ENCODE measurements around the gene TMSB4X. TPM values are rescaled to one million over a fixed set of nuclear protein-coding genes. Genes with fewer than 3 reads are reported as not detected.

TMSB4X gene
- total RNA-seq, 1 donor from 2014 or later: 2,397 TPM

DNA sequence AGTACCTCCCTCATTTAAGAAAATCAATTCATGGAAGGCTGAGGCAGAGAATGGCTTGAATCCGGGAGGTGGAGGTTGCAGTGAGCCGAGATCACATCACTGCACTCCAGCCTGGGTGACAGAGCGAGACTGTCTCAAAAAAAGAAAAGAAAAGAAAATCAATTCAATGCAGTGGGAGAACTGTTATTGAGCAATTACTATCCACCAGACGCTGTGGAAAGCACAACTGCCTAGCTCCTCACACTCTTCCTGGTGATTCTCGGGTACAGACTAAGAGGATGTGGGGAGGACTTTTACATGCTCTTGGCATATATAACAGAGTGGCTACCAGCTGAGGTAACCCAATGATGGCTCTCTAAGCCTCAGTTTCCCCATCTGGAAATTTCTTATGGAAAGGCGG lies 2.7 kb upstream of the TMSB4X start:
- TF ChIP-seq, protein P1, sequence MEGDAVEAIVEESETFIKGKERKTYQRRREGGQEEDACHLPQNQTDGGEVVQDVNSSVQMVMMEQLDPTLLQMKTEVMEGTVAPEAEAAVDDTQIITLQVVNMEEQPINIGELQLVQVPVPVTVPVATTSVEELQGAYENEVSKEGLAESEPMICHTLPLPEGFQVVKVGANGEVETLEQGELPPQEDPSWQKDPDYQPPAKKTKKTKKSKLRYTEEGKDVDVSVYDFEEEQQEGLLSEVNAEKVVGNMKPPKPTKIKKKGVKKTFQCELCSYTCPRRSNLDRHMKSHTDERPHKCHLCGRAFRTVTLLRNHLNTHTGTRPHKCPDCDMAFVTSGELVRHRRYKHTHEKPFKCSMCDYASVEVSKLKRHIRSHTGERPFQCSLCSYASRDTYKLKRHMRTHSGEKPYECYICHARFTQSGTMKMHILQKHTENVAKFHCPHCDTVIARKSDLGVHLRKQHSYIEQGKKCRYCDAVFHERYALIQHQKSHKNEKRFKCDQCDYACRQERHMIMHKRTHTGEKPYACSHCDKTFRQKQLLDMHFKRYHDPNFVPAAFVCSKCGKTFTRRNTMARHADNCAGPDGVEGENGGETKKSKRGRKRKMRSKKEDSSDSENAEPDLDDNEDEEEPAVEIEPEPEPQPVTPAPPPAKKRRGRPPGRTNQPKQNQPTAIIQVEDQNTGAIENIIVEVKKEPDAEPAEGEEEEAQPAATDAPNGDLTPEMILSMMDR (IDR thresholded peaks at IDR 0.05): no peak
- no peak for DNase-seq (ENCODE audit: low spot score in 2 of 2)
- Histone ChIP-seq H3K27ac (peak overlapping the region; percentile 86 to 94), H3K9me3 (no peaks in the 10 kb centered on the region), H3K36me3 (no peaks in the 10 kb centered on the region), H3K27me3 (no peaks in the 10 kb centered on the region), H3K4me3 (peak overlapping the region in 1 of 2 donors; percentile 42), H3K4me1 (peaks cover 0 to 13% of the 10 kb centered on the region in 2 donors)
- intact Hi-C loops (cut with DNase I): loop anchor here (5.0 to 10.0 kb wide), 4 partner anchors 253 to 760 kb away; partner anchors contain the start of genes OFD1 and TRAPPC2

DNA sequence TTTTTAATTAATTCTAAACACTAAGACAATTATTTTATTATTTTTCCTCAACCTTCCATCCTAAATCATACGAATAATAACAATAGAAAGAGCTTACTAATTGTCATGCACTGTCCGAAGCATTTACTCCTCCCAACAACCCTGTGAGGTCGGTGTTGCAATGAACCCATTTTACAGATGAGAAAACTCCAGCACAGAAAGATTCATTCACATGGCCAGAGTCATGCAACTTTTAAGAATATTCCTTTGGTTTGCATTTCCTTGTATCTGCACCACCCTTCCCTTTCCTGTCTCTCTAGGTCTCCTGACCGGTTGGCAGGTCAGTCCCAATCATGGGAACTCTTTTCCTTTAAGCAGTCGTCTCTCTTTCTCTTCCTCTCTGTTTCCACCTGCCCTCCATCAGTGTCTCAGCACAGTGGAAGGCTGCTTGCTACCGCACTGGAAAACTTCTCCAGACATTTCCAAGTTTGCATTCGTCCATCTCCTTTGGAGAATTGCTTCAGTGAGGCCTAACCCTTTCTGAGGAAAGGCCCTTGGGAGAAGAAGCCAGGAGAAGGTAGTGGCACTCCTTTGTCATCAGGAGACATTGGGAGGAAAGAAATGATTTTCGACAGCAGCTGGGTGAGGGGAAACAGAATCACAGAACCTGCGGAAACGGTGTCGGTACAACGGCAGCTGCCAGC lies 1.9 kb upstream of the TMSB4X start:
- Histone ChIP-seq H3K9me3 (no peaks in the 10 kb centered on the region), H3K27me3 (no peaks in the 10 kb centered on the region), H3K4me1 (peaks cover 0 to 13% of the 10 kb centered on the region in 2 donors), H3K27ac (peak overlapping the region; percentile 86 to 94), H3K4me3 (peak overlapping the region in 1 of 2 donors; percentile 78), H3K36me3 (no peaks in the 10 kb centered on the region)
- intact Hi-C loops (cut with DNase I): loop anchor here (5.0 to 10.0 kb wide), 4 partner anchors 252 to 759 kb away; partner anchors contain the start of genes OFD1 and TRAPPC2
- TF ChIP-seq, protein P1 (IDR thresholded peaks at IDR 0.05): no peak
- DNase-seq (ENCODE audit: low spot score in 2 of 2): no peak

DNA sequence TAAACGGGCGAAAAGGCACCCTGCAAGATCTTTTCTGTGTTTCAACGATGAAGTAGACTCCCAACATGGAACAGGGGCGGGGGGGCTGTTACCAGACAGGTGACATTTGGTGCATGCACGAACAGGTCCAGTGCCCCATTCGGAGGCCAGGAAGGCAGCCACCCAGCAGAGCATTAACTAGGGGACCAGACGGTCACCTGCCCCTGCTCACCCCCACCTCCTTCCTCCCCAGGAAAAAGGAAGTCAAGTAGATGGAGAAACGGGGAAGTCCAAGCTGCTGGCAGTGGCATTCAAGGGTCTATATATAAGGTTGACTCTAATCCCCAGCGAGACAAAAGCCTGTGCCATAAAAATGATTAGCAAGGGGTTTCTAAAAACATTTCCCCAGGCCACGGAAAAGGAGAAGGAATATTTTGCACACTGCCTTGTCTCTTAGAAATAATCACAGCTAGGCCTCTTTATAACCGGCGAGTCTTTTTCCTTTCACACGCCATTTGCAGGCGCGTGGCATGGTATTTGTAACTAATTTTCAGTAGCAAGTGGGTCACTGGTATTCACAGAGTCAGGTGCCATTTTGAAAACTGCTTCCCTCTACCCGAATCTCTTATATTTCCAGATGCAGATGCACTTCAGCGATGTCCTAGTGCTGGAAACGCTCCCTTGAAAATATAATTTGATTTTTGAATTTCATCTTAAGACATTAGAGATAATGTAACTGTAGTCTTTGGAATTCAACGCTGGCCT lies 1.2 kb upstream of the TMSB4X start:
- Histone ChIP-seq H3K27ac (peak overlapping the region; percentile 86 to 94), H3K4me3 (peak overlapping the region; percentile 70 to 78), H3K36me3 (no peaks in the 10 kb centered on the region), H3K9me3 (no peaks in the 10 kb centered on the region), H3K27me3 (no peaks in the 10 kb centered on the region), H3K4me1 (peaks cover 0 to 13% of the 10 kb centered on the region in 2 donors)
- intact Hi-C loops (cut with DNase I): loop anchor here (5.0 to 10.0 kb wide), 4 partner anchors 251 to 759 kb away; partner anchors contain the start of genes OFD1 and TRAPPC2
- TF ChIP-seq, protein P1 (IDR thresholded peaks at IDR 0.05): no peak
- peak in 1 of 2 donors; percentile 69 for DNase-seq (ENCODE audit: low spot score in 2 of 2)

DNA sequence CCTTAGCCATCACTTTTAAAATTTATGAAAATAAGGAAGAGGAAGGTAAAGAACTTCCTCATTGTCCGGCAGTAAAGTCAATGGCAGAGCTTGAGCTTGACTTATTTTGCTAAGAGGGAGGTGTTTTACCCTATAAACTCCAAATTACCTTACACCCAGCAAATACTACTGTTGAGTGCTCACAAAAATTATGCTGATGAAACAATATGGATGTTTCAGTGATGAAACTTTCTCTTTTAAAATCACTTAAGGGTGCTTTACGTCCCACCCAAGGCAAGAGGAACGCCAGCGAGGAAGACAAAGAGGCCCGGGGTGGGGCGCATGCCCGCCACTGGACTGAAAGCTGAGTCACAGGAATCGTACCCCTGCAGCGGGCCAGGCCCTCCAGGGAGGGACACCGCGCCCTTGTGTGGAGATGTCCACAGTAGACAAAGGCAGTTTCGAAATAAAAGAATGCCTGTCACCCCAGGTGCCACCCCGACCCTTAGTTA lies 560 bp upstream of the TMSB4X start:
- peak in 1 of 2 donors; percentile 85 for DNase-seq (ENCODE audit: low spot score in 2 of 2)
- Histone ChIP-seq H3K36me3 (no peaks in the 10 kb centered on the region), H3K27ac (peak overlapping the region; percentile 86 to 94), H3K27me3 (no peaks in the 10 kb centered on the region), H3K9me3 (no peaks in the 10 kb centered on the region), H3K4me3 (peak overlapping the region; percentile 70 to 78), H3K4me1 (peaks cover 0 to 13% of the 10 kb centered on the region in 2 donors)
- intact Hi-C loops (cut with DNase I): loop anchor here (5.0 to 10.0 kb wide), 4 partner anchors 250 to 758 kb away; partner anchors contain the start of genes OFD1 and TRAPPC2
- TF ChIP-seq, protein P1 (IDR thresholded peaks at IDR 0.05): no peak

DNA sequence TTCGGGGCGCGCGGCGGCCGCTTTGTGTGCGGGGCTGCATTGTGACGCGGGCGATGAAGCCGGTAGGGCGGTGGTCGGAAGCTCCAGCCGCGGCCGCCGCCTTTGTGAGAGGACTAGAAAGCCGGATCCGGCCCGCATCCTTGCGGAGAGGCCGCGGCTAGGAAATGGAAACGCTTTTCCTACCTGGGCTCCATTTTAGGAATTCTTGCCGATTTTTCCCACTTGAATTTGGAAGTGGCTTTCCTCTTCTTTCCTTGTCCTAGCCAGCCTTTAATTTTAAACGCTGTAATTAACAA lies 708 bp downstream of the TMSB4X start:
- Histone ChIP-seq H3K4me3 (peak overlapping the region; percentile 70 to 78), H3K27me3 (no peaks in the 10 kb centered on the region), H3K27ac (peak overlapping the region; percentile 86 to 94), H3K9me3 (no peaks in the 10 kb centered on the region), H3K4me1 (peaks cover 0 to 13% of the 10 kb centered on the region in 2 donors), H3K36me3 (no peaks in the 10 kb centered on the region)
- intact Hi-C loops (cut with DNase I): loop anchor here (5.0 to 10.0 kb wide), 4 partner anchors 102 to 419 kb away; no protein-coding TSS in a partner anchor
- no peak for DNase-seq (ENCODE audit: low spot score in 2 of 2)
- TF ChIP-seq, protein P1 (IDR thresholded peaks at IDR 0.05): no peak
